K562 (cell line): ENCODE measurements around the gene PRTFDC1. TPM values are rescaled to one million over a fixed set of nuclear protein-coding genes. Genes with fewer than 3 reads are reported as not detected.
A peak's percentile ranks its signal among the peaks of the same experiment; 100 is the strongest.

Source experiments
- ATAC-seq: fragments of 200-7000 bp; cut with Tn5 transposase; 3 replicates; pipeline ENCODE4 v1.9.1; 2020; ENCODE audit warnings: moderate library complexity
- BruUV-seq: library from RNA; stranded (reverse); fragments of 400-500 nt; replicated peaks from 2 replicates; lab custom pipeline; 2021; lab: Mats Ljungman, UMichigan
- CTCF ChIA-PET: fragments of 300-600 bp; formaldehyde crosslinking; extraction: SDS; loops from one replicate; lab custom pipeline; 2021; ENCODE audit warnings: low intra/inter-chr PET ratio; lab: Yijun Ruan, JAX
- POLR2A ChIA-PET: fragments of 300-600, 350-650 bp; sonication (Branson Sonifier 250); formaldehyde crosslinking; extraction: SDS; loops from one replicate; lab custom pipeline; 2021; ENCODE audit warnings: antibody characterized with exemption, inconsistent platforms; lab: Yijun Ruan, JAX
- DNase-seq, 4 experiments: peaks; one replicate each; pipeline versions ENCODE4 v3.0.0 to v3.0.0-alpha.2; 2011 to 2018; ENCODE audit warnings: low spot score in 3 of 4, mixed read lengths in 3 of 4; ENCODE audit errors: extremely low read depth in 1 of 4
- FAIRE-seq: peaks from 2 replicates; lab custom pipeline; 2011; peaks lifted over from hg19 to GRCh38; lab: Jason Lieb, UNC
- H2AFZ ChIP-seq: 2 replicates; pipeline ENCODE4 v1.6.0; 2011; ENCODE audit warnings: low read depth, low read length, control low read depth, inconsistent platforms
- H3K27ac ChIP-seq: fragments of 200-600 bp; 3 replicates; pipeline ENCODE4 v1.8.0; 2011; ENCODE audit warnings: low read depth, mild to moderate bottlenecking, control low read depth, inconsistent platforms, low read length, moderate library complexity, mixed read lengths; ENCODE audit errors: extremely low read depth
- H3K27me3 ChIP-seq, 2 experiments: fragments of 300-600 bp in 1 of 2; 2 replicates in 1 of 2; 3 replicates in 1 of 2; pipeline versions ENCODE4 v1.6.0 to v1.8.0; 2011; ENCODE audit warnings: inconsistent platforms in 2 of 2, low read length in 2 of 2, mild to moderate bottlenecking in 1 of 2, mixed read lengths in 1 of 2, moderate library complexity in 1 of 2; ENCODE audit not compliant: control insufficient read depth in 2 of 2, insufficient read depth in 2 of 2
- H3K36me3 ChIP-seq: fragments of 300-600 bp; 3 replicates; pipeline ENCODE4 v1.8.0; 2011; ENCODE audit warnings: mild to moderate bottlenecking, low read length, inconsistent platforms; ENCODE audit not compliant: control insufficient read depth, insufficient read depth
- H3K4me1 ChIP-seq, 2 experiments: fragments of 200-600 bp in 1 of 2; replicated peaks in 1 of 2; 2 replicates in 1 of 2; 3 replicates in 1 of 2; pipeline versions ENCODE4 v1.5.1 to v1.8.0; 2011; ENCODE audit warnings: inconsistent platforms in 2 of 2, low read length in 2 of 2, mild to moderate bottlenecking in 1 of 2, mixed read lengths in 1 of 2, moderate library complexity in 1 of 2; ENCODE audit not compliant: control insufficient read depth in 2 of 2, insufficient read depth in 2 of 2
- H3K4me2 ChIP-seq: 2 replicates; pipeline ENCODE4 v1.6.1; 2011; ENCODE audit warnings: low read length, control low read depth, inconsistent platforms, mixed read lengths; ENCODE audit not compliant: insufficient read depth
- H3K4me3 ChIP-seq: fragments of 200-600 bp; sonication (generic), shearing (Covaris generic); 2 replicates; pipeline ENCODE4 v1.5.1; 2016; ENCODE audit warnings: control low read depth, inconsistent platforms
- H3K79me2 ChIP-seq: fragments of 200-600 bp; 3 replicates; pipeline ENCODE4 v1.8.0; 2011; ENCODE audit warnings: low read length, inconsistent platforms; ENCODE audit not compliant: control insufficient read depth, insufficient read depth
- H3K9ac ChIP-seq, 2 experiments: 2 replicates each; pipeline versions ENCODE4 v1.6.0 to v1.6.1; 2011; ENCODE audit warnings: low read depth in 2 of 2, low read length in 2 of 2, control low read depth in 1 of 2, inconsistent platforms in 1 of 2, mild to moderate bottlenecking in 1 of 2, mixed read lengths in 1 of 2; ENCODE audit not compliant: insufficient read depth in 1 of 2
- H3K9me1 ChIP-seq: one replicate; pipeline ENCODE4 v1.6.0; 2011; ENCODE audit warnings: inconsistent platforms, mild to moderate bottlenecking, low read length, moderate library complexity; ENCODE audit not compliant: control insufficient read depth, insufficient read depth
- H3K9me3 ChIP-seq: replicated peaks from 2 replicates; pipeline ENCODE4 v1.5.1; 2011; ENCODE audit warnings: low read depth, low read length, inconsistent platforms; ENCODE audit not compliant: control insufficient read depth, insufficient read depth
- H4K20me1 ChIP-seq: replicated peaks from 2 replicates; pipeline ENCODE4 v1.6.1; 2011; ENCODE audit warnings: low read length, inconsistent platforms, mixed read lengths; ENCODE audit not compliant: control insufficient read depth, insufficient read depth
- NCOR1 ChIP-seq: fragments of 450-650 bp; IDR thresholded peaks from 2 replicates; pipeline ENCODE4 v1.6.1; 2016; ENCODE audit warnings: mild to moderate bottlenecking, moderate library complexity
- NFE2 ChIP-seq: IDR thresholded peaks from 2 replicates; pipeline ENCODE4 v1.6.1; 2014; ENCODE audit warnings: antibody characterized with exemption, low read depth
- PML ChIP-seq: IDR thresholded peaks from 2 replicates; pipeline ENCODE4 v1.6.1; 2012; ENCODE audit warnings: low read length, inconsistent platforms
- RBFOX2 ChIP-seq: fragments of 200-400 bp; formaldehyde crosslinking; IDR thresholded peaks from 2 replicates; pipeline ENCODE4 v1.6.1; 2017; ENCODE audit warnings: low read depth, mild to moderate bottlenecking, low read length, moderate library complexity
- ZC3H11A ChIP-seq: IDR thresholded peaks from 2 replicates; pipeline ENCODE4 v1.6.1; 2012; ENCODE audit warnings: low read depth, low read length, improper control_type of control experiment
- ZSCAN32 ChIP-seq: fragments of 450-650 bp; formaldehyde crosslinking; IDR thresholded peaks from 2 replicates; pipeline ENCODE4 v1.4.0; 2020; ENCODE audit warnings: mild to moderate bottlenecking, moderate library complexity
- WGBS: fragments of 100-300 bp; shearing (Covaris generic); methylation state at CpG from one replicate; pipeline ENCODE4 v1.1.6; 2016; ENCODE audit warnings: low coverage, mixed read lengths; ENCODE audit not compliant: insufficient coverage; ENCODE audit errors: missing lambda C conversion rate; 5-methylcytosine and 5-hydroxymethylcytosine counted together
- in situ Hi-C: fragments of 300-500 bp; cut with MboI; formaldehyde crosslinking; loops from 4 replicates; pipeline ENCODE4 v1.15.0; 2018; ENCODE audit warnings: inconsistent platforms, mixed read lengths
- intact Hi-C: fragments of 100-400 bp; cut with micrococcal nuclease; formaldehyde crosslinking; loops from 2 replicates; pipeline ENCODE4 v1.14.2; 2022
- polyA plus RNA-seq, 8 experiments: library from polyadenylated mRNA; depleted of rRNA in 4 of 8; stranded (reverse) in 5 of 8; unstranded in 3 of 8; fragments of >200 nt; fragmentation: Nextera tagmentation in 2 of 8; fragmentation: Illumina TruSeq in 1 of 8; extraction: Ambion mirVana in 2 of 8; extraction: Trizol in 1 of 8; gene quantifications; 2 replicates each; pipeline versions ENCODE4 v1.2.1 to v1.2.3, GENCODE V29; 2011 to 2014; ENCODE audit warnings: inconsistent platforms in 1 of 8, missing spikeins in 1 of 8
- total RNA-seq, 7 experiments: library from RNA; depleted of rRNA in 6 of 7; stranded (reverse); fragments of >200 nt in 6 of 7; fragmentation: Illumina TruSeq in 2 of 7; extraction: Trizol in 2 of 7; gene quantifications; 2 replicates each; pipeline versions ENCODE4 v1.2.1 to v1.2.3, GENCODE V29; 2011 to 2021; ENCODE audit warnings: low replicate concordance in 1 of 7

Gene PRTFDC1
- total and polyA plus RNA-seq, 9 of the 15 experiments (the other 6 are each of a cell fraction or from before 2014, with no cell fraction given) = 7.0 to 27.6 (median 10.0) TPM

- peak; percentile 57 for TF ChIP-seq NFE2
- no peak for TF ChIP-seq PML
Measured at GRCh38 chr10:24849501-24850299, 102.7 kb downstream of the PRTFDC1 start (continued).

GRCh38 chr10:24849051-24849450, 103.4 kb downstream of the PRTFDC1 start:
- H3K9ac ChIP-seq = no peak overlapping the region
- no peak overlapping the region for H3K4me3 ChIP-seq
- no peaks in the 10 kb centered on the region for H3K9me3 ChIP-seq
- 76% methylated on average over 6 of the region's 6 CpGs for WGBS
- no TSS peak for BruUV-seq
- CTCF ChIA-PET = no interaction called here
- H2AFZ ChIP-seq = no peak overlapping the region
- intact Hi-C loops = no loop called here
- in situ Hi-C loops = no loop called here
- H3K27ac ChIP-seq = no peak overlapping the region
- H3K4me2 ChIP-seq = no peak overlapping the region
- TF ChIP-seq RBFOX2 = no peak
- TF ChIP-seq ZSCAN32 (CRISPR knock-in tag) = no peak
- no peak for TF ChIP-seq ZC3H11A
- TF ChIP-seq NCOR1 = no peak
- no peaks in the 10 kb centered on the region for H3K36me3 ChIP-seq
- no peaks in the 10 kb centered on the region for H4K20me1 ChIP-seq
- FAIRE-seq = no peak
- H3K79me2 ChIP-seq = no peaks in the 10 kb centered on the region
- DNase-seq = no peak
- no peaks in the 10 kb centered on the region for H3K9me1 ChIP-seq
- no peaks in the 10 kb centered on the region for H3K27me3 ChIP-seq
- H3K4me1 ChIP-seq = peaks cover 0 to 15% of the 10 kb centered on the region in 2 experiments; a peak in 3 of 5 replicates
- POLR2A ChIA-PET = interaction anchor here (0.6 to 1.5 kb wide), 3 partner anchors 9 to 48 kb away, joined by 3 to 5 read pairs (median 3); no protein-coding TSS in a partner anchor
- ATAC-seq = no peak
